ENCODE data around the gene CHRM2. TPM values are rescaled to one million over a fixed set of nuclear protein-coding genes. Genes with fewer than 3 reads are reported as not detected.

The CHRM2 gene
- total RNA-seq, 1 experiment from 2014 or later, result not detected

DNA sequence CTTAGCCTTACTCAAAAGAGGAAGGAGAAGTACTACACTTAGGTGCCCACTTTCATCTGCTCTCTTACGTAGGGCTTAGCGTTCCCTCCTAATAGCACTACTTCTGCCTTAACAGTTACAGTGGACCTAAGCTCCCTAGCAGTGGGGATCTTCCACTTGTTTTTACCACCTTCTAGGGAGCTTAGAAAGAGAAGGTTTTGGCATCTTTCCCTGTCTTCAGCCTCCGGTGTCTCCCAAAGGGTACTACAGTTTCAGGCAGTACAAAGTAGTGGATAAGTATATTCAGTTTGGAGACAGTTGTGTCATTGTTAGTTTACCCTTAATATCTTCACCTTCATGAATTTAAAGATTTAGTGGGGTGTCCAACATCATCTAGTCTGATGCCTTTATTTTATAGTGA lies 14.6 kb downstream of the CHRM2 start:
- BruUV-seq (replicated peaks), result no TSS peak
- H3K4me1 ChIP-seq (ENCODE audit: control insufficient read depth in 1 of 2, insufficient read depth in 2 of 2, low read length in 2 of 2), result no peaks in the 10 kb centered on the region

More for the DNA sequence above, 14.6 kb downstream of the CHRM2 start:
- POLR2A ChIA-PET, result no interaction called here
- Histone ChIP-seq H3K4me3 (replicated peaks in 1 of 2; ENCODE audit: low read depth in 1 of 2, low read length in 2 of 2) (no peak overlapping the region), H3K27me3 (ENCODE audit: insufficient read depth, low read length) (no peaks in the 10 kb centered on the region), H3K9ac (ENCODE audit: low read length) (no peak overlapping the region), H3K4me2 (ENCODE audit: low read length) (no peak overlapping the region), H3K9me3 (ENCODE audit: control insufficient read depth in 1 of 2, insufficient read depth in 1 of 2, low read depth in 1 of 2, low read length in 2 of 2) (peaks cover 5 to 14% of the 10 kb centered on the region in 2 experiments; a peak in 2 of 4 replicates), H3K27ac (ENCODE audit: low read depth, low read length) (no peak overlapping the region), H3K79me2 (ENCODE audit: insufficient read depth, low read length) (no peaks in the 10 kb centered on the region), H3K9me2 (ENCODE audit: insufficient read depth) (no peaks in the 10 kb centered on the region), H4K20me1 (ENCODE audit: insufficient read depth) (no peaks in the 10 kb centered on the region), H3K36me3 (ENCODE audit: control insufficient read depth in 1 of 2, insufficient read depth in 2 of 2, low read length in 2 of 2) (no peaks in the 10 kb centered on the region), H2AFZ (ENCODE audit: low read depth, low read length, poor library complexity, severe bottlenecking) (no peak overlapping the region)
- no peak for DNase-seq (ENCODE audit: low read depth, low spot score)
- TF ChIP-seq SIN3A (IDR thresholded peaks at IDR 0.05; ENCODE audit: low read depth) (no peak), ZNF274 (IDR thresholded peaks at IDR 0.05; ENCODE audit: low read depth, low read length) (no peak), REST (IDR thresholded peaks at IDR 0.05; ENCODE audit: low read depth) (no peak), TCF7L2 (IDR thresholded peaks at IDR 0.05; ENCODE audit: borderline replicate concordance, extremely low read depth, insufficient read depth, insufficient read length) (no peak), YY1 (IDR thresholded peaks at IDR 0.05; ENCODE audit: extremely low read depth, insufficient replicate concordance, low read depth, low read length) (no peak), EZH2phosphoT487 (IDR thresholded peaks at IDR 0.05; ENCODE audit: borderline replicate concordance) (no peak), ATF3 (IDR thresholded peaks at IDR 0.05) (no peak), EZH2 (IDR thresholded peaks at IDR 0.05) (no peak), POLR2AphosphoS5 (IDR thresholded peaks at IDR 0.05; ENCODE audit: low read depth, low read length) (no peak), CTCF (IDR thresholded peaks at IDR 0.05 in 2 of 3, conservative IDR thresholded peaks at IDR 0.05 in 1 of 3; ENCODE audit: borderline replicate concordance in 1 of 3, insufficient read depth in 1 of 3, low read depth in 2 of 3, low read length in 2 of 3) (no peak), JUND (IDR thresholded peaks at IDR 0.05) (no peak)
- TF ChIP-seq, protein P1, sequence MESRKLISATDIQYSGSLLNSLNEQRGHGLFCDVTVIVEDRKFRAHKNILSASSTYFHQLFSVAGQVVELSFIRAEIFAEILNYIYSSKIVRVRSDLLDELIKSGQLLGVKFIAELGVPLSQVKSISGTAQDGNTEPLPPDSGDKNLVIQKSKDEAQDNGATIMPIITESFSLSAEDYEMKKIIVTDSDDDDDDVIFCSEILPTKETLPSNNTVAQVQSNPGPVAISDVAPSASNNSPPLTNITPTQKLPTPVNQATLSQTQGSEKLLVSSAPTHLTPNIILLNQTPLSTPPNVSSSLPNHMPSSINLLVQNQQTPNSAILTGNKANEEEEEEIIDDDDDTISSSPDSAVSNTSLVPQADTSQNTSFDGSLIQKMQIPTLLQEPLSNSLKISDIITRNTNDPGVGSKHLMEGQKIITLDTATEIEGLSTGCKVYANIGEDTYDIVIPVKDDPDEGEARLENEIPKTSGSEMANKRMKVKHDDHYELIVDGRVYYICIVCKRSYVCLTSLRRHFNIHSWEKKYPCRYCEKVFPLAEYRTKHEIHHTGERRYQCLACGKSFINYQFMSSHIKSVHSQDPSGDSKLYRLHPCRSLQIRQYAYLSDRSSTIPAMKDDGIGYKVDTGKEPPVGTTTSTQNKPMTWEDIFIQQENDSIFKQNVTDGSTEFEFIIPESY (IDR thresholded peaks at IDR 0.05; ENCODE audit: extremely low read depth, insufficient replicate concordance, low read length), result no peak
- TF ChIP-seq, protein P2, sequence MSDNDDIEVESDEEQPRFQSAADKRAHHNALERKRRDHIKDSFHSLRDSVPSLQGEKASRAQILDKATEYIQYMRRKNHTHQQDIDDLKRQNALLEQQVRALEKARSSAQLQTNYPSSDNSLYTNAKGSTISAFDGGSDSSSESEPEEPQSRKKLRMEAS (IDR thresholded peaks at IDR 0.05), result no peak
- CTCF ChIA-PET, result no interaction called here
- intact Hi-C loops (cut with micrococcal nuclease), result no loop called here
- no peak for ATAC-seq
- RAD21 ChIA-PET (ENCODE audit: low non-redundant PET in 1 of 2, low total read pairs in 2 of 2, uncharacterized antibody in 2 of 2, unreplicated experiment in 2 of 2), result no interaction called here
